GM15510 (cell line): ENCODE results near the gene C1orf174.

Experiments used
- POLR2A ChIP-seq: IDR thresholded peaks from 3 replicates; pipeline ENCODE4 v1.6.1; 2011; ENCODE audit warnings: borderline replicate concordance; ENCODE audit not compliant: insufficient read length; ENCODE audit errors: extremely low read depth

C1orf174 gene

GRCh38 chr1:3880429-3881192, 19.5 kb downstream of the C1orf174 start:
- no peak for TF ChIP-seq POLR2A

GRCh38 chr1:3879787-3880428, 20.2 kb downstream of the C1orf174 start:
- TF ChIP-seq POLR2A, result no peak

- no peak for TF ChIP-seq POLR2A
These were observed 21.0 kb downstream of the C1orf174 start for GRCh38 chr1:3879099-3879498.

GRCh38 chr1:3876716-3877115, 23.4 kb downstream of the C1orf174 start:
- TF ChIP-seq POLR2A, result no peak

- no peak for TF ChIP-seq POLR2A
These were observed 25.3 kb downstream of the C1orf174 start for GRCh38 chr1:3874736-3875135.

GRCh38 chr1:3872546-3872945, 27.5 kb downstream of the C1orf174 start:
- no peak for TF ChIP-seq POLR2A

- TF ChIP-seq POLR2A, result no peak
These were observed 28.6 kb downstream of the C1orf174 start for GRCh38 chr1:3871451-3871805.

- TF ChIP-seq POLR2A, result no peak
These were observed 30.2 kb downstream of the C1orf174 start for GRCh38 chr1:3869751-3870301.

GRCh38 chr1:3868464-3869006, 31.5 kb downstream of the C1orf174 start:
- no peak for TF ChIP-seq POLR2A

- no peak for TF ChIP-seq POLR2A
These were observed 34.4 kb downstream of the C1orf174 start for GRCh38 chr1:3865606-3866160.

GRCh38 chr1:3864884-3865283, 35.2 kb downstream of the C1orf174 start:
- TF ChIP-seq POLR2A, result no peak

GRCh38 chr1:3863231-3863935, 36.7 kb downstream of the C1orf174 start:
- TF ChIP-seq POLR2A, result no peak

- no peak for TF ChIP-seq POLR2A
These were observed 41.7 kb downstream of the C1orf174 start for GRCh38 chr1:3858231-3858981.

GRCh38 chr1:3857791-3858129, 42.3 kb downstream of the C1orf174 start:
- no peak for TF ChIP-seq POLR2A

GRCh38 chr1:3856923-3857790, 42.9 kb downstream of the C1orf174 start, which contains the start of the genes CEP104 and DFFB:
Gene CEP104 (minus strand): TSS chr1:3857211. CDS start chr1:3852407, 4,804 bp downstream.
Gene DFFB (plus strand): TSS chr1:3857476. CDS start chr1:3857604, 128 bp downstream.
- TF ChIP-seq POLR2A, result peak; percentile 69
